Gastrocnemius medialis (tissue), 4 donors: ENCODE measurements around the gene TBC1D23. TPM values are rescaled to one million over a fixed set of nuclear protein-coding genes. Genes with fewer than 3 reads are reported as not detected.

Source experiments
- ATAC-seq, 2 donors: fragments of 150-250 bp; one replicate each; pipeline ENCODE4 v1.9.1; 2016
- DNase-seq, 2 donors: peaks; one replicate each; pipeline ENCODE4 v3.0.0-alpha.2; 2019
- H3K27ac ChIP-seq, 4 donors: fragments of 200-600 bp; sonication (generic); 1 replicate in 1 of 4; 2 replicates in 3 of 4; pipeline ENCODE4 v1.5.1; 2016 to 2018; ENCODE audit warnings: mild to moderate bottlenecking in 2 of 4, moderate library complexity in 1 of 4
- H3K27me3 ChIP-seq, 3 donors: fragments of 200-600 bp; sonication (generic) in 2 of 3; 1 replicate in 1 of 3; 2 replicates in 2 of 3; pipeline versions ENCODE4 v1.5.1 to v1.6.0; 2016 to 2019; ENCODE audit warnings: mild to moderate bottlenecking in 1 of 3, moderate library complexity in 1 of 3
- H3K36me3 ChIP-seq, 2 donors: fragments of 200-600 bp; sonication (generic) in 1 of 2; one replicate each; pipeline ENCODE4 v1.5.1; 2017 to 2018
- H3K4me1 ChIP-seq, 2 donors: fragments of 200-600 bp; sonication (generic) in 1 of 2; one replicate each; pipeline ENCODE4 v1.5.1; 2016 to 2017; ENCODE audit warnings: mild to moderate bottlenecking in 2 of 2
- H3K4me3 ChIP-seq, 4 donors: fragments of 200-600 bp; sonication (generic) in 3 of 4; 1 replicate in 1 of 4; 2 replicates in 3 of 4; pipeline ENCODE4 v1.5.1; 2016 to 2019; ENCODE audit warnings: mild to moderate bottlenecking in 2 of 4
- H3K9me3 ChIP-seq, 3 donors: fragments of 200-600 bp; sonication (generic) in 2 of 3; 1 replicate in 1 of 3; 2 replicates in 2 of 3; pipeline ENCODE4 v1.5.1; 2016 to 2019
- CTCF ChIP-seq, 5 experiments: fragments of 450-650 bp in 3 of 5; fragments of 200-600 bp in 2 of 5; sonication (generic) in 2 of 5; IDR thresholded peaks in 4 of 5; conservative IDR thresholded peaks in 1 of 5; 1 replicate in 4 of 5; 2 replicates in 1 of 5; pipeline ENCODE4 v1.5.1; 2016 to 2019; ENCODE audit warnings: antibody characterized with exemption in 5 of 5, mild to moderate bottlenecking in 3 of 5, moderate library complexity in 3 of 5
- POLR2A ChIP-seq, 2 donors: fragments of 450-650 bp; IDR thresholded peaks; one replicate each; pipeline ENCODE4 v1.6.1; 2017; ENCODE audit warnings: antibody characterized with exemption in 2 of 2, mild to moderate bottlenecking in 2 of 2, moderate library complexity in 2 of 2
- in situ Hi-C, 4 donors: fragments of 200-750 bp; cut with MboI; loops; one replicate each; pipeline versions ENCODE4 v1.15.0 to v1.8.0; 2017; ENCODE audit warnings: low sequenced_read_pairs in 4 of 4
- intact Hi-C: fragments of 100-400 bp; cut with DNase I; formaldehyde crosslinking; loops from one replicate; pipeline ENCODE4 v1.15.1; 2023; ENCODE audit warnings: low total_unique reads
- total RNA-seq, 4 donors: library from RNA; depleted of rRNA; stranded (reverse); fragments of >200 nt; gene quantifications; one replicate each; pipeline versions ENCODE4 v1.1.0 to v1.2.3, GENCODE V29; 2016

Gene TBC1D23
- total RNA-seq, 4 donors from 2014 or later: 14.2 to 56.4 (median 45.0) TPM

- H3K4me3 ChIP-seq: no peak overlapping the region
- no peak for TF ChIP-seq POLR2A (IDR thresholded peaks at IDR 0.05)
- no peaks in the 10 kb centered on the region for H3K4me1 ChIP-seq
- in situ Hi-C loops (loop anchor here in 1 of 4 donors (5.0 kb wide), 1 partner anchor 404 kb away; no protein-coding TSS in a partner anchor), intact Hi-C loops (no loop called here)
- no peaks in the 10 kb centered on the region for H3K9me3 ChIP-seq
- ATAC-seq: no peak
- no peak for DNase-seq
- no peaks in the 10 kb centered on the region for H3K27me3 ChIP-seq
- H3K36me3 ChIP-seq: no peaks in the 10 kb centered on the region
- H3K27ac ChIP-seq: no peak overlapping the region
Measured at GRCh38 chr3:100245927-100246326, 14.9 kb upstream of the TBC1D23 start.

- in situ Hi-C loops (loop anchor here in 1 of 4 donors (5.0 kb wide), 1 partner anchor 405 kb away; no protein-coding TSS in a partner anchor), intact Hi-C loops (no loop called here)
- Histone ChIP-seq H3K4me1 (peaks cover 6% of the 10 kb centered on the region in 2 donors), H3K4me3 (no peak overlapping the region), H3K9me3 (no peaks in the 10 kb centered on the region), H3K27ac (no peak overlapping the region), H3K27me3 (no peaks in the 10 kb centered on the region), H3K36me3 (no peaks in the 10 kb centered on the region)
- ATAC-seq: no peak
- TF ChIP-seq CTCF (IDR thresholded peaks at IDR 0.05 in 4 of 5, conservative IDR thresholded peaks at IDR 0.05 in 1 of 5) (no peak), POLR2A (IDR thresholded peaks at IDR 0.05) (no peak)
- DNase-seq: no peak
Measured at GRCh38 chr3:100246999-100247398, 13.8 kb upstream of the TBC1D23 start.

- Histone ChIP-seq H3K36me3 (no peaks in the 10 kb centered on the region), H3K4me1 (peaks cover 23 to 26% of the 10 kb centered on the region in 2 donors), H3K9me3 (no peaks in the 10 kb centered on the region), H3K27me3 (no peaks in the 10 kb centered on the region), H3K27ac (peak overlapping the region in 3 of 4 donors; percentile 9 to 63 (median 60)), H3K4me3 (no peak overlapping the region)
- no peak for DNase-seq
- intact Hi-C loops: loop anchor here (5.0 kb wide), 1 partner anchor 100 kb away; no protein-coding TSS in a partner anchor
- TF ChIP-seq CTCF (IDR thresholded peaks at IDR 0.05 in 4 of 5, conservative IDR thresholded peaks at IDR 0.05 in 1 of 5) (no peak), POLR2A (IDR thresholded peaks at IDR 0.05) (no peak)
- ATAC-seq: no peak
- in situ Hi-C loops: loop anchor here (5.0 to 10.0 kb wide), 6 partner anchors 180 to 420 kb away; no protein-coding TSS in a partner anchor
Measured at GRCh38 chr3:100252001-100252400, 8.8 kb upstream of the TBC1D23 start.

GRCh38 chr3:100254168-100254777, 6.5 kb upstream of the TBC1D23 start:
- H3K27ac ChIP-seq: peak overlapping the region; percentile 28 to 66 (median 64)
- H3K27me3 ChIP-seq: no peaks in the 10 kb centered on the region
- TF ChIP-seq CTCF (IDR thresholded peaks at IDR 0.05 in 4 of 5, conservative IDR thresholded peaks at IDR 0.05 in 1 of 5): peak; percentile 75 to 90 (median 87)
- no peak for TF ChIP-seq POLR2A (IDR thresholded peaks at IDR 0.05)
- H3K4me1 ChIP-seq: peaks cover 23 to 26% of the 10 kb centered on the region in 2 donors
- DNase-seq (peak; percentile 33 to 63), ATAC-seq (peak; percentile 85 to 93)
- H3K36me3 ChIP-seq: no peaks in the 10 kb centered on the region
- H3K9me3 ChIP-seq: no peaks in the 10 kb centered on the region
- in situ Hi-C loops (loop anchor here (5.0 to 10.0 kb wide), 6 partner anchors 182 to 422 kb away; no protein-coding TSS in a partner anchor), intact Hi-C loops (loop anchor here (1.0 to 5.0 kb wide), 3 partner anchors 102 to 411 kb away; no protein-coding TSS in a partner anchor)
- H3K4me3 ChIP-seq: no peak overlapping the region

GRCh38 chr3:100256731-100257151, 4.1 kb upstream of the TBC1D23 start:
- DNase-seq (no peak), ATAC-seq (no peak)
- Histone ChIP-seq H3K27me3 (no peaks in the 10 kb centered on the region), H3K4me1 (peaks cover 33 to 36% of the 10 kb centered on the region in 2 donors), H3K27ac (peak overlapping the region; percentile 5 to 44 (median 17)), H3K4me3 (no peak overlapping the region), H3K9me3 (no peaks in the 10 kb centered on the region), H3K36me3 (no peaks in the 10 kb centered on the region)
- intact Hi-C loops (no loop called here), in situ Hi-C loops (loop anchor here in 2 of 4 donors (10.0 kb wide), 1 partner anchor 192 kb away; no protein-coding TSS in a partner anchor)
- TF ChIP-seq CTCF (IDR thresholded peaks at IDR 0.05 in 4 of 5, conservative IDR thresholded peaks at IDR 0.05 in 1 of 5) (no peak), POLR2A (IDR thresholded peaks at IDR 0.05) (no peak)
